Body of pancreas (tissue), 4 donors: ENCODE measurements around the gene TNFRSF4.

ENCODE experiments used
- CTCF ChIP-seq, 7 experiments: fragments of 450-650 bp in 4 of 7; fragments of 200-600 bp in 3 of 7; sonication (generic) in 3 of 7; IDR thresholded peaks; one replicate each; pipeline ENCODE4 v1.5.1; 2016 to 2019; ENCODE audit warnings: antibody characterized with exemption in 7 of 7
- POLR2A ChIP-seq, 3 donors: fragments of 450-650 bp; IDR thresholded peaks; one replicate each; pipeline ENCODE4 v1.6.1; 2016; ENCODE audit warnings: antibody characterized with exemption in 3 of 3, mild to moderate bottlenecking in 2 of 3

GRCh38 chr1:1238702-1239178 is 24.8 kb upstream of the TNFRSF4 start:
- TF ChIP-seq CTCF (IDR thresholded peaks at IDR 0.05): no peak
- TF ChIP-seq POLR2A (IDR thresholded peaks at IDR 0.05): no peak
